Suprapubic skin (tissue), 4 donors: ENCODE measurements around the gene FA2H. TPM values are rescaled to one million over a fixed set of nuclear protein-coding genes. Genes with fewer than 3 reads are reported as not detected.

Experiments used
- DNase-seq, 2 donors: peaks; one replicate each; pipeline ENCODE4 v3.0.0-alpha.2; 2019; ENCODE audit warnings: low spot score in 2 of 2
- H3K27ac ChIP-seq: fragments of 200-600 bp; sonication (generic); one replicate; pipeline ENCODE4 v1.5.1; 2019
- H3K27me3 ChIP-seq: fragments of 200-600 bp; sonication (generic); one replicate; pipeline ENCODE4 v1.5.1; 2019
- H3K36me3 ChIP-seq: fragments of 200-600 bp; sonication (generic); one replicate; pipeline ENCODE4 v1.5.1; 2019
- H3K4me1 ChIP-seq: fragments of 200-600 bp; sonication (generic); one replicate; pipeline ENCODE4 v1.5.1; 2019
- H3K4me3 ChIP-seq: fragments of 200-600 bp; sonication (generic); one replicate; pipeline ENCODE4 v1.5.1; 2019; ENCODE audit warnings: mild to moderate bottlenecking
- H3K9me3 ChIP-seq: fragments of 200-600 bp; sonication (generic); one replicate; pipeline ENCODE4 v1.5.1; 2019
- CTCF ChIP-seq, 2 donors: fragments of 200-600 bp in 1 of 2; fragments of 450-650 bp in 1 of 2; sonication (generic) in 1 of 2; IDR thresholded peaks; one replicate each; pipeline ENCODE4 v1.5.1; 2016 to 2019; ENCODE audit warnings: antibody characterized with exemption in 2 of 2, mild to moderate bottlenecking in 1 of 2, moderate library complexity in 1 of 2
- EP300 ChIP-seq: sonication (generic); formaldehyde crosslinking; IDR thresholded peaks from one replicate; pipeline ENCODE4 v1.6.1; 2017; ENCODE audit warnings: antibody characterized with exemption
- POLR2A ChIP-seq, 2 donors: fragments of 450-650 bp; IDR thresholded peaks; one replicate each; pipeline ENCODE4 v1.6.1; 2017; ENCODE audit warnings: antibody characterized with exemption in 2 of 2, mild to moderate bottlenecking in 2 of 2, moderate library complexity in 2 of 2
- POLR2AphosphoS5 ChIP-seq, 3 donors: sonication (generic); formaldehyde crosslinking; IDR thresholded peaks; one replicate each; pipeline ENCODE4 v1.6.1; 2017; ENCODE audit warnings: antibody characterized with exemption in 3 of 3
- WGBS: methylation state at CpG from one replicate; pipeline ENCODE4 v1.1.5; 2018; 5-methylcytosine and 5-hydroxymethylcytosine counted together
- total RNA-seq, 4 donors: library from RNA; depleted of rRNA; stranded (reverse); fragments of >200 nt; gene quantifications; one replicate each; pipeline ENCODE4 v1.1.0, GENCODE V29; 2016

The FA2H gene
- total RNA-seq, 4 donors from 2014 or later = 6.8 to 11.3 (median 8.8) TPM

GRCh38 chr16:74711938-74712337 is 62.7 kb downstream of the FA2H start:
- no peak for DNase-seq
- Histone ChIP-seq H3K36me3 (no peaks in the 10 kb centered on the region), H3K9me3 (no peaks in the 10 kb centered on the region), H3K27ac (no peak overlapping the region), H3K4me1 (no peaks in the 10 kb centered on the region), H3K27me3 (no peaks in the 10 kb centered on the region), H3K4me3 (no peak overlapping the region)
- 91% methylated on average over 11 of the region's 12 CpGs for WGBS
- no peak for TF ChIP-seq POLR2A (IDR thresholded peaks at IDR 0.05)
- no peak for TF ChIP-seq CTCF (IDR thresholded peaks at IDR 0.05)
- TF ChIP-seq POLR2AphosphoS5 (IDR thresholded peaks at IDR 0.05) = no peak

GRCh38 chr16:74710401-74710800 is 64.2 kb downstream of the FA2H start:
- Histone ChIP-seq H3K4me3 (no peak overlapping the region), H3K4me1 (no peaks in the 10 kb centered on the region), H3K36me3 (no peaks in the 10 kb centered on the region), H3K27ac (no peak overlapping the region), H3K27me3 (no peaks in the 10 kb centered on the region), H3K9me3 (no peaks in the 10 kb centered on the region)
- no peak for TF ChIP-seq EP300
- no peak for TF ChIP-seq CTCF (IDR thresholded peaks at IDR 0.05)
- TF ChIP-seq POLR2AphosphoS5 (IDR thresholded peaks at IDR 0.05) = no peak
- no peak for TF ChIP-seq POLR2A (IDR thresholded peaks at IDR 0.05)
- DNase-seq = no peak
- WGBS = 98% methylated on average over 8 of the region's 8 CpGs

- H3K36me3 ChIP-seq = no peaks in the 10 kb centered on the region
- H3K4me1 ChIP-seq = no peaks in the 10 kb centered on the region
- no peaks in the 10 kb centered on the region for H3K9me3 ChIP-seq
- 2% methylated on average over 6 of the region's 6 CpGs for WGBS
- H3K27ac ChIP-seq = no peak overlapping the region
- no peak overlapping the region for H3K4me3 ChIP-seq
- H3K27me3 ChIP-seq = no peaks in the 10 kb centered on the region
- peak in 1 of 2 donors; percentile 82 for DNase-seq
- TF ChIP-seq POLR2AphosphoS5 (IDR thresholded peaks at IDR 0.05) = no peak
- TF ChIP-seq CTCF (IDR thresholded peaks at IDR 0.05) = peak; percentile 89 to 94
Measured at GRCh38 chr16:74709441-74709877, 65.2 kb downstream of the FA2H start.

- no peaks in the 10 kb centered on the region for H3K9me3 ChIP-seq
- H3K27ac ChIP-seq = peak within 1 kb of the TSS; percentile 85
- DNase-seq = peak in 1 of 2 donors; percentile 76
- 0% methylated on average over 8 of the region's 35 CpGs for WGBS
- H3K27me3 ChIP-seq = no peaks in the 10 kb centered on the region
- H3K36me3 ChIP-seq = no peaks in the 10 kb centered on the region
- H3K4me3 ChIP-seq = peak within 1 kb of the TSS; percentile 91
- H3K4me1 ChIP-seq = peaks cover 28% of the 10 kb centered on the region
- TF ChIP-seq POLR2AphosphoS5 (IDR thresholded peaks at IDR 0.05) = no peak
- TF ChIP-seq POLR2A (IDR thresholded peaks at IDR 0.05) = no peak
Measured at GRCh38 chr16:74700438-74701225, 74.0 kb downstream of the FA2H start, which contains the start of gene MLKL. TSS of gene MLKL (minus strand) at chr16:74700862. CDS start at chr16:74695757, 5,105 bp downstream.

GRCh38 chr16:74700116-74700437 is 74.5 kb downstream of the FA2H start:
- peak overlapping the region; percentile 85 for H3K27ac ChIP-seq
- peaks cover 28% of the 10 kb centered on the region for H3K4me1 ChIP-seq
- TF ChIP-seq EP300 = no peak
- no peak for TF ChIP-seq POLR2A (IDR thresholded peaks at IDR 0.05)
- no peak for TF ChIP-seq CTCF (IDR thresholded peaks at IDR 0.05)
- TF ChIP-seq POLR2AphosphoS5 (IDR thresholded peaks at IDR 0.05) = no peak
- H3K4me3 ChIP-seq = peak overlapping the region; percentile 91
- WGBS = under 1% methylated on average over 16 of the region's 16 CpGs
- no peaks in the 10 kb centered on the region for H3K27me3 ChIP-seq
- peaks cover 4% of the 10 kb centered on the region for H3K36me3 ChIP-seq
- no peaks in the 10 kb centered on the region for H3K9me3 ChIP-seq
- no peak for DNase-seq
